ENCODE results near the gene EMC7.
A peak's percentile ranks its signal among the peaks of the same experiment; 100 is the strongest.

DNA sequence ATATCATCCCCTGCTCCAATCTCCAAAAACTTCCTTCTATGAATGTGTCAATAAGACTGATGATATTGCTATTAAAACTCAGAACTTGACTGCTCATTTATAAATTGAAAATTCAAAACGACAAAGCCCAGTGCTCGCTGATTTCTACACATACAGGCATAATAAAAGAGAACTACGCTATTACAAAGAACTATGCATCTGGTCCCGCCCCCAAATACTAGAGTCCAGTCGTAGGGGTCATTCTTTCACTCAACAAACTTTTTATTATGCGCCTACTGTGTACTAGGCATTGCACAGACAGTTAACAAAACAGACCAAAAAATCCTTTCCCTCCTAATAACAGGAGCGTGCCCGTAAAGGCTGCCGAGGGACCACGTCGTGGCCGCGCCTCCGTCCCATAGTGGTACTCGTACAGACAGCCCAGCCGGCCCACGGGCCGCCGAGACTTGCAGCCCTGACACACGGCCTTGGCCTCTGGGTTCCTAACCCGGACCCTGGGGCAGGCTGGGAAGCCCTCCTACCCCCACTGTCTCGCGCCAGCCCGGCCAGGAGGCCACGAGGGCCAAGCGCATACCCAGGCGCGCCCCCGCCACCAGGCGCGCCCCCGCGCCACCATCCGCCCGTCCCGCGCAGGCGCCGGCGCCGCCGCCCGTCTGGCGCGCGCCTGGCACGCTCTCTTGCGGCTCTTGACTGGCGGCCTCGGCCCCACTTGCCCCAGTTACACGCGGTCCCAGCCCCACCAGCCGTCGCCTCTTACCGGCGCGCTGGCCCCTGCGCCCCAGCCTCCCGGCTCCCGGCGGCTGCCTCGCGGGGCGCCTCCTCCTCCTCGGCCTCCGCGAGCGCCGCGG lies 63.4 kb downstream of the EMC7 start:
- TF ChIP-seq RAD21 (IDR thresholded peaks at IDR 0.05; ENCODE audit: low read depth) (no peak), REST (IDR thresholded peaks at IDR 0.05; ENCODE audit: low read depth) (no peak), MAX (IDR thresholded peaks at IDR 0.05) (peak; percentile 84), YY1 (IDR thresholded peaks at IDR 0.05; ENCODE audit: low read depth) (0 out of 2 replicates have a peak, but pooled peaks have one; percentile 23)

Data from Ishikawa (cell line).